Endothelial cell (in vitro differentiated cells): ENCODE measurements around the gene RAD50. TPM values are rescaled to one million over a fixed set of nuclear protein-coding genes. Genes with fewer than 3 reads are reported as not detected.
"Not testable (repeated sequence)": the region's sequence is repeated elsewhere in the genome, so short reads cannot be mapped to it uniquely, and the experiment has no call there.

Source experiments
- DNase-seq: peaks from one replicate; pipeline ENCODE4 v3.0.0; 2021; ENCODE audit warnings: low spot score
- H3K27ac Mint-ChIP-seq: one replicate; pipeline ENCODE4 v1.8.0; 2021; ENCODE audit warnings: mixed read lengths, inconsistent platforms; ENCODE audit not compliant: unreplicated experiment
- H3K27me3 Mint-ChIP-seq: one replicate; pipeline ENCODE4 v1.8.0; 2021; ENCODE audit warnings: mild to moderate bottlenecking, moderate library complexity, mixed read lengths, inconsistent platforms; ENCODE audit not compliant: unreplicated experiment
- H3K36me3 Mint-ChIP-seq: one replicate; pipeline ENCODE4 v1.8.0; 2021; ENCODE audit warnings: mild to moderate bottlenecking, low read depth, mixed read lengths, inconsistent platforms; ENCODE audit not compliant: unreplicated experiment
- H3K4me1 Mint-ChIP-seq: one replicate; pipeline ENCODE4 v1.8.0; 2021; ENCODE audit warnings: mild to moderate bottlenecking, mixed read lengths, inconsistent platforms; ENCODE audit not compliant: unreplicated experiment
- H3K4me3 Mint-ChIP-seq: one replicate; pipeline ENCODE4 v1.8.0; 2021; ENCODE audit warnings: mild to moderate bottlenecking, mixed read lengths, inconsistent platforms; ENCODE audit not compliant: unreplicated experiment
- H3K9me3 Mint-ChIP-seq: one replicate; pipeline ENCODE4 v1.8.0; 2021; ENCODE audit warnings: mixed read lengths, inconsistent platforms; ENCODE audit not compliant: unreplicated experiment
- CTCF ChIP-seq: fragments of 200-600 bp; sonication (generic); IDR thresholded peaks from one replicate; pipeline ENCODE4 v1.5.0; 2021; ENCODE audit warnings: antibody characterized with exemption; ENCODE audit not compliant: unreplicated experiment
- total RNA-seq: library from RNA; stranded (reverse); fragmentation: NEBNext Ultra II Directional; extraction: Animal tissue kit (Norgen Biotek cat#: 25700); gene quantifications from one replicate; pipeline ENCODE4 v1.2.1, GENCODE V29; 2021; ENCODE audit not compliant: unreplicated experiment

Gene RAD50
- total RNA-seq, 1 donor from 2014 or later = 20.0 TPM

DNA sequence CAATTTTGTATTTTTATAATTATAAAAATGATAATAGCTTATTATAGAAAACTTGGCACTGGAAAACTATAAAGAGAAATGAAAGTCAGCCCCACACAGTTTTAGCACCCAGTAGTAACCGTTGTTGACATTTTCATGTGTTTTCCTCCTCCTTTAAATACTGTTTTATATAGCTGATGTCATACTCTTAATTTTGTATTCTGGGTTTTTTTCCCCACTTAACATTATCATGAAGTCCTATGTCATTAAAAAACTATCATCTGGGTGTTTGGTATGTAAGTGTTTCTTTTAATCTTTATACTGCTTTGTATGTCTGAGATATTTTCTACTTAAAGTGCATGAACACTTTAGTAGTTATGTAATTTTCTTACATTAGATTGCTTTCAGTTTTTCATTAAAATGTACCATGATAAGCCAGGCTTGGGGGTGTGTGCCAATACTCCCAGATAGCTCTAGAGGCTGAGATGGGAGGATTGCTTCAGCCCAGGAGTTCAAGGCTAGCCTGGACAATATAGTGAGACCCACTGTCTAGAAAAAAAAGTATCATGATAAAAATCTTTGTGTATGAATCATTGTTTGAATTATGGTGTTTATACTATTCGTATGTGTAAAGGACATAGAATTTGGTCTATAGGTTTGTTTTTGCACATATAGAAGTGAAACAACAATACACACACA lies 2.7 kb downstream of the RAD50 start:
- Mint-ChIP-seq H3K4me3 (no peak overlapping the region), H3K9me3 (no peaks in the 10 kb centered on the region), H3K27me3 (no peaks in the 10 kb centered on the region), H3K4me1 (peaks cover 15% of the 10 kb centered on the region), H3K27ac (no peak overlapping the region), H3K36me3 (no peaks in the 10 kb centered on the region)
- no peak for TF ChIP-seq CTCF
- DNase-seq = no peak

- no peak overlapping the region for H3K27ac Mint-ChIP-seq
- H3K9me3 Mint-ChIP-seq = no peaks in the 10 kb centered on the region
- no peak overlapping the region for H3K4me3 Mint-ChIP-seq
- TF ChIP-seq CTCF = no peak
- H3K27me3 Mint-ChIP-seq = peaks cover 2% of the 10 kb centered on the region
- peaks cover 9% of the 10 kb centered on the region for H3K36me3 Mint-ChIP-seq
- no peak for DNase-seq
- H3K4me1 Mint-ChIP-seq = peaks cover 10% of the 10 kb centered on the region
Observed at GRCh38 chr5:132561601-132562000, 4.8 kb downstream of the RAD50 start.

DNA sequence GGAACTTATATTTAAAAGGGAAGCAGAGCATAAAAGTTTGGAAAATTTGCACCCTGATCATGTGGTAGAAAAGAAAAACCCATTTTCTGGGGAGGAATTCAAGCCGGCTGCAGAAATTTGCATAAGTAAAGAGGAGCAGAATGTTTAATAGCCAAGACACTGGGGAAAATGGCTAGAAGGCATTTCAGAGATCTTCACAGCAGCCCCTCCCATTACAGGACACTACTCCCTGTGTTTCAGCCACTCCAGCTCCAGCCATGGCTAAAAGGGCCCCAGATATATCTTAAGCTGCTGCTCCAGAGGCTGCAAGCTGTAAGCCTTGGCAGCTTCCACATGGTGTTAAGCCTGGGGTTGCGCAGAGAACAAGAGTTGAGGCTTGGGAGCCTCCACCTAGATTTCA lies 7.8 kb downstream of the RAD50 start:
- not testable (repeated sequence) for H3K27me3 Mint-ChIP-seq, H3K4me3 Mint-ChIP-seq, H3K36me3 Mint-ChIP-seq, H3K9me3 Mint-ChIP-seq, DNase-seq, H3K4me1 Mint-ChIP-seq, H3K27ac Mint-ChIP-seq

DNA sequence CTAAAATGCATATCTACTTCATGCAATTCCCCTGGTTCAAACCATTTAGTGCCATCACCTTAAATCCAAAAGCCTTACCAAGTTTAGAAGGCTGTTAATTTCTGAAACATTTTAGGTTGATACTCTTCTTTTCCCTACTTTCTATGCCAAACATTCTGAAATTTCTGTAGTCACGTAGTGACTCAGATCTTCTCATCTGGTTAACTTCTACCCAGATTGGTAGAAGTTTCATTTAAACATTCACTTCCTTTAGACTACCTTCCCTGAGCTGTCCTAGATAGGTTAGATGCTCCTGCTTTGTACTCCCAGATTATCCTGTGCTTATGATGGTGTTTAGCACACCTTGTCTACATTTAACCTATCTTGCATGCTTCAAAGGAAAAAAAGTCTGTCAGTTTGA lies 9.9 kb downstream of the RAD50 start:
- no peak for TF ChIP-seq CTCF
- H3K4me1 Mint-ChIP-seq = no peaks in the 10 kb centered on the region
- no peak for DNase-seq
- peaks cover 2% of the 10 kb centered on the region for H3K27me3 Mint-ChIP-seq
- H3K36me3 Mint-ChIP-seq = peaks cover 9% of the 10 kb centered on the region
- H3K4me3 Mint-ChIP-seq = no peak overlapping the region
- H3K27ac Mint-ChIP-seq = no peak overlapping the region
- H3K9me3 Mint-ChIP-seq = no peaks in the 10 kb centered on the region

DNA sequence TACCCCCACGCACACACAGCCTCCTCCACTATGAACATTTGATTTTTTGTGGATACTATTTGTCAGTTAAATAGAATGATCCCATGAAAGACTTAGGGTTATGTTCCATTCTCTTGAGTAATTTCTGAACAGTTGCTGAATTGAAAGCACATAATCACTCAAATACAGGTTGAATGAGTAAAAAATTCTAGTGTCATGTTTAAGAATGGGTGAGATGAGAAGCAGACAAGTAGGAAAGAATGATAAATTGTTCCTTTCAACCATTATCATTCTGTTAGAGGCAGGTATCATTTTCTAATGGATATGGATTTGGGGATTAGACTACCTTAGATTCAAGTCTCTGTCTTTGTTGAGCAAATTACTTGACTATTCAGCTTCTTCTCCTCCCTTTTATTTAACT lies 19.3 kb downstream of the RAD50 start:
- Mint-ChIP-seq H3K27ac (no peak overlapping the region), H3K9me3 (no peaks in the 10 kb centered on the region), H3K4me1 (no peaks in the 10 kb centered on the region), H3K4me3 (no peak overlapping the region), H3K27me3 (no peaks in the 10 kb centered on the region), H3K36me3 (peaks cover 20% of the 10 kb centered on the region)
- TF ChIP-seq CTCF = no peak
- no peak for DNase-seq

DNA sequence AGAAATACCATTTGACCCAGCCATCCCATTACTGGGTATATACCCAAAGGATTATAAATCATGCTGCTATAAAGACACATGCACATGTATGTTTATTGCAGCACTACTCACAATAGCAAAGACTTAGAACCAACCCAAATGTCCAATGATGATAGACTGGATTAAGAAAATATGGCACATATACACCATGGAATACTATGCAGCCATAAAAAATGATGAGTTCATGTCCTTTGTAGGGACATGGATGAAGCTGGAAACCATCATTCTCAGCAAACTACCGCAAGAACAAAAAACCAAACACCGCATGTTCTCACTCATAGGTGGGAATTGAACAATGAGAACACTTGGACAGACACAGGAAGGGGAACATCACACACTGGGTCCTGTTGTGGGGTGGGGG lies 27.8 kb downstream of the RAD50 start:
- H3K4me3 Mint-ChIP-seq, H3K4me1 Mint-ChIP-seq, H3K27me3 Mint-ChIP-seq, DNase-seq, H3K36me3 Mint-ChIP-seq, H3K9me3 Mint-ChIP-seq, H3K27ac Mint-ChIP-seq: not testable (repeated sequence)
